ENCODE measurements around the gene SOWAHD.
A peak's percentile ranks its signal among the peaks of the same experiment; 100 is the strongest.

- TF ChIP-seq EZH2phosphoT487 (IDR thresholded peaks at IDR 0.05; ENCODE audit: unreplicated experiment) (no peak), CTCF (conservative IDR thresholded peaks at IDR 0.05; ENCODE audit: low read depth in 2 of 2) (peak; percentile 28 to 62), CREB1 (CRISPR knock-in tag; IDR thresholded peaks at IDR 0.05; ENCODE audit: low read depth) (no peak), EZH2 (IDR thresholded peaks at IDR 0.05; ENCODE audit: low read depth, unreplicated experiment) (no peak), POLR2AphosphoS5 (IDR thresholded peaks at IDR 0.05; ENCODE audit: low read depth) (no peak), ZNF114 (CRISPR knock-in tag; IDR thresholded peaks at IDR 0.05) (no peak), STAT1 (IDR thresholded peaks at IDR 0.05; ENCODE audit: unreplicated experiment) (no peak), ZNF331 (CRISPR knock-in tag; IDR thresholded peaks at IDR 0.05; ENCODE audit: low read depth) (no peak), NANOG (IDR thresholded peaks at IDR 0.05; ENCODE audit: borderline replicate concordance) (no peak), JUNB (IDR thresholded peaks at IDR 0.05; ENCODE audit: unreplicated experiment) (no peak), ZNF462 (CRISPR knock-in tag; IDR thresholded peaks at IDR 0.05) (no peak)
- TF ChIP-seq, protein P1, sequence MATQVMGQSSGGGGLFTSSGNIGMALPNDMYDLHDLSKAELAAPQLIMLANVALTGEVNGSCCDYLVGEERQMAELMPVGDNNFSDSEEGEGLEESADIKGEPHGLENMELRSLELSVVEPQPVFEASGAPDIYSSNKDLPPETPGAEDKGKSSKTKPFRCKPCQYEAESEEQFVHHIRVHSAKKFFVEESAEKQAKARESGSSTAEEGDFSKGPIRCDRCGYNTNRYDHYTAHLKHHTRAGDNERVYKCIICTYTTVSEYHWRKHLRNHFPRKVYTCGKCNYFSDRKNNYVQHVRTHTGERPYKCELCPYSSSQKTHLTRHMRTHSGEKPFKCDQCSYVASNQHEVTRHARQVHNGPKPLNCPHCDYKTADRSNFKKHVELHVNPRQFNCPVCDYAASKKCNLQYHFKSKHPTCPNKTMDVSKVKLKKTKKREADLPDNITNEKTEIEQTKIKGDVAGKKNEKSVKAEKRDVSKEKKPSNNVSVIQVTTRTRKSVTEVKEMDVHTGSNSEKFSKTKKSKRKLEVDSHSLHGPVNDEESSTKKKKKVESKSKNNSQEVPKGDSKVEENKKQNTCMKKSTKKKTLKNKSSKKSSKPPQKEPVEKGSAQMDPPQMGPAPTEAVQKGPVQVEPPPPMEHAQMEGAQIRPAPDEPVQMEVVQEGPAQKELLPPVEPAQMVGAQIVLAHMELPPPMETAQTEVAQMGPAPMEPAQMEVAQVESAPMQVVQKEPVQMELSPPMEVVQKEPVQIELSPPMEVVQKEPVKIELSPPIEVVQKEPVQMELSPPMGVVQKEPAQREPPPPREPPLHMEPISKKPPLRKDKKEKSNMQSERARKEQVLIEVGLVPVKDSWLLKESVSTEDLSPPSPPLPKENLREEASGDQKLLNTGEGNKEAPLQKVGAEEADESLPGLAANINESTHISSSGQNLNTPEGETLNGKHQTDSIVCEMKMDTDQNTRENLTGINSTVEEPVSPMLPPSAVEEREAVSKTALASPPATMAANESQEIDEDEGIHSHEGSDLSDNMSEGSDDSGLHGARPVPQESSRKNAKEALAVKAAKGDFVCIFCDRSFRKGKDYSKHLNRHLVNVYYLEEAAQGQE (IDR thresholded peaks at IDR 0.05; ENCODE audit: unreplicated experiment): no peak
- TF ChIP-seq, protein P2, sequence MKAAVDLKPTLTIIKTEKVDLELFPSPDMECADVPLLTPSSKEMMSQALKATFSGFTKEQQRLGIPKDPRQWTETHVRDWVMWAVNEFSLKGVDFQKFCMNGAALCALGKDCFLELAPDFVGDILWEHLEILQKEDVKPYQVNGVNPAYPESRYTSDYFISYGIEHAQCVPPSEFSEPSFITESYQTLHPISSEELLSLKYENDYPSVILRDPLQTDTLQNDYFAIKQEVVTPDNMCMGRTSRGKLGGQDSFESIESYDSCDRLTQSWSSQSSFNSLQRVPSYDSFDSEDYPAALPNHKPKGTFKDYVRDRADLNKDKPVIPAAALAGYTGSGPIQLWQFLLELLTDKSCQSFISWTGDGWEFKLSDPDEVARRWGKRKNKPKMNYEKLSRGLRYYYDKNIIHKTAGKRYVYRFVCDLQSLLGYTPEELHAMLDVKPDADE (IDR thresholded peaks at IDR 0.05): no peak
Observed at GRCh38 chrX:119728487-119728886, 29.9 kb upstream of the SOWAHD start.
